IPS DF 4.7 (cell line): Measurements from ENCODE around the gene AQP1.

Source experiments
- DNase-seq: peaks from one replicate; pipeline ENCODE4 v3.0.0-alpha.2; 2013; ENCODE audit warnings: low spot score; ENCODE audit errors: extremely low read depth

AQP1 gene

GRCh38 chr7:30934732-30935568, 23.3 kb downstream of the AQP1 start:
- DNase-seq: no peak

- DNase-seq: no peak
Measured at GRCh38 chr7:30935569-30935877, 23.9 kb downstream of the AQP1 start.

DNA sequence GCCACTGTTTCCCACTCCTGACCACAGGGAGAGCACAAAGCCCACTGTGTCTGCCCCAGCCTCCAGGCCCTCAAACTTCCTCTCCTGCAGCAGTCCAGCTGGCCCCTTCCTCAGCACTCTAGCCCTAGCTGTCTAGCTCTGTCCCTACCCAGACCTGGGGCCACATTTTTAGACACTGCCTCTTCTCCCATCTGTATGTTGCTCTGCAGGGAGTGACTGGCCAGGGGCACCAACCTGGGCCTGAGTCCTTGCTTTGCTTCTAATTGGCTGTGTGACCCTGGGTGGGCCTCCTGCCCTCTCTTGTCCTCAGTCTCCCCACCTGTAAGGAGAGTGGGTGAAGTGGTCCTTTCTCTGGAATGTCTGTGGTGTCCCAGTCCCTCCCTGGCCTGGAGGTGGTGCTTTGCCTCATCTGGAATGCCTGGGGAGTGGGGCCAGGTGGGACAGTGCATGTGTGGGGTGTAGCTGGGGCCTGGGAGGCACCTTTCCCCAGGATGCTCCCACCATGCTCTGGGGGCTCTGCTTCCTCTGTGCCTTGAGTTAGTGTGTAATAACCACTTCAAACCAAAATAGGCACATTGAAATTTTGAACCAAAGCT, 25.1 kb downstream of the AQP1 start:
- no peak for DNase-seq

GRCh38 chr7:30937416-30937815, 25.8 kb downstream of the AQP1 start:
- no peak for DNase-seq

GRCh38 chr7:30938435-30939316, 27.0 kb downstream of the AQP1 start:
- peak; percentile 85 for DNase-seq

- no peak for DNase-seq
Measured at GRCh38 chr7:30941582-30942323, 30.1 kb downstream of the AQP1 start.

DNA sequence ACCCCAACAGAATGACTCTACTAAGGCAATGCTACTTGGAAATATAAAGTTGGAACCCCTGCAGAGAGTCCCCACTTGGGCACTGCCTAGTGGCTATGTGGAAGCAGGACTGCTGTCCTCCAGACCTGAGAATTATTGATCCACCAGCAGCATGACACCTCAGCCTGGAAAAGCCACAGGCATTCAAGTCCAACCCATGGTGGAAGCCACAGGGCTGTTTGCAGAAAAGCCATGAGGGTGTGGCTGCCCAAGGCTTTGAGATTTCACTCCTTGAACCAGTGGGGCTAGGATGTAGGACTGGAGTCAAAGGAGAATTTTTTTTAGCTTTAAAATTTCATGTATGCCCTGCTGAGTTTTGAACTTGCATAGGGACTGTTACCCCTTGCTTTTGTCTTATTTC, 38.5 kb downstream of the AQP1 start:
- DNase-seq: no peak

- DNase-seq: no peak
Measured at GRCh38 chr7:30954914-30955313, 43.3 kb downstream of the AQP1 start.

GRCh38 chr7:30956704-30957103, 45.1 kb downstream of the AQP1 start:
- DNase-seq: no peak

DNA sequence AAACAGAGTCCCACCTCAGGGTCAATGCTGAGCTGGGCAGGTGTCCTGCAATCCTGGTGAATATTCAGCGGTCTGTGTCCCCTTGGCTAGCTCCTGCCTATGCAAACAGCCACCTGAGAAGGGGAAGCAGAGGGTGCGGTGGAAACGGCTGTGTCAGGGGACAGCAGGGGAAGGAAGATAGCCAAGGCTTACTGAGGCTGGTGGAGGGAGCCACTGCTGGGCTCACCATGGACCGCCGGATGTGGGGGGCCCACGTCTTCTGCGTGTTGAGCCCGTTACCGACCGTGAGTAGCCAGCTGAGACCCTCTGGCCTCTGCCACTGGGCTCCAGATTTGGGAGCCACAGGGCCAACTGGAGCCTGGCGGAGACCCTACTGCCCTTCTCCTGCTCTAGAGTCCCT, 52.2 kb downstream of the AQP1 start, which contains the start of gene GHRHR:
Gene GHRHR (plus strand): TSS at position 112 of the 400 bp plus-strand sequence. CDS start 116 bp downstream, at position 228.
- DNase-seq: no peak

DNA sequence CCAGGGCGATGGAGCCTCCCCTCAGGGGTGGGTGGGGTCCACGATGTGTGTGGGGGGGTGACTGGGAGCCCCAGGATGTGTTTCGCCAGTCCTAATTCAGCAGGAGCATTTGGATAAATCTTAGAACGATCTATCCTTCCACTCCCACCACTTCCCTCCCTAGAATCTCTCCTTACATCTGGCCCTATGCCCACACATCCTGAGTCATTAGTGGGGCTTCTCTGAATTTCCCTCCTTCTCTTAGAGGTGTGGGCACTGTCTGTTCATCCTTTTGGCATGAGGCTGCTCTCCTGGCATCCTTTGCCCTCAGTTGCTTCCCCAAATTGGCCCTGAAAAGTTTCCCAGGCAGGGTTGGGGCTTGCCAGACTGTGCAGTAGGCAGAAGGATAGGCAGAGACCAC, 53.7 kb downstream of the AQP1 start:
- DNase-seq: no peak

DNA sequence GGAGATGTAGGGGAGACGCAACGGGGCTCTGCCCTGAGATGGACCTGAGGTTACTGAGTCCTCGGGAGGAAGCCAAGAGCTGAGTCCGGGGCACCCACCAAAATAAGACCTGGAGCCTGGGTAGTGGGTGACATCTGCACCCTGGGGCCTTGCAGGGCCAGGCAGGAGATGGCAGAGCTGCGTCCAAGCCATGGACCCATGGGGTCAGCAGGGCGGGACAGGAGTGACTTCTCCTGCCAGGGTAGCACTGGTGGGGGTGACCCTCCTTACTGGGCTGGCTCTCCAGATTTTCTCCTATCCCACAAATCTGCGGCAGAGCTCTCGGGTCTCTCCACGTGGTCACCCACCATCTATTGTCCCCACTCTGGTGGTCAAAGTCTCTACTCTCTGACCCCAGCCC, 54.2 kb downstream of the AQP1 start:
- DNase-seq: no peak

DNA sequence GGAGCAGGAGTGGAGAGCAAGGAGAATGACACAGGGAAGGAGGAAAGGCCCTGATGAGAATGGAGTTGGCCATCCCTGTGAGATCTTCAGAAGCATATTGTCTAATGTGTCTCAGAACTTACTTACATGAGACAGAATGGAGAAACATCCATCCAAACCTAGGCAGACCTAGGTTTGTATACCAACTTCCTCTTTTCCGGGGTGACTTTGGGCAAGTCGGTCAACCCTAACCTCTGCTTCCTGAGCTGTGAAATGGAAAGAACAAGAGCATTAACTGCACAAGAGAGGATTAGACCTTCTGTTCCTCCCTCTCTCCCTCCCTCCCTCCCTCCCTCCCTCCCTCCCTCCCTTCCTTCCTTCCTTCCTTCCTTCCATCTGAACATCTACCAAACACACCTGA, 56.6 kb downstream of the AQP1 start:
- no peak for DNase-seq

- no peak for DNase-seq
Measured at GRCh38 chr7:30968747-30969603, 57.3 kb downstream of the AQP1 start.

DNA sequence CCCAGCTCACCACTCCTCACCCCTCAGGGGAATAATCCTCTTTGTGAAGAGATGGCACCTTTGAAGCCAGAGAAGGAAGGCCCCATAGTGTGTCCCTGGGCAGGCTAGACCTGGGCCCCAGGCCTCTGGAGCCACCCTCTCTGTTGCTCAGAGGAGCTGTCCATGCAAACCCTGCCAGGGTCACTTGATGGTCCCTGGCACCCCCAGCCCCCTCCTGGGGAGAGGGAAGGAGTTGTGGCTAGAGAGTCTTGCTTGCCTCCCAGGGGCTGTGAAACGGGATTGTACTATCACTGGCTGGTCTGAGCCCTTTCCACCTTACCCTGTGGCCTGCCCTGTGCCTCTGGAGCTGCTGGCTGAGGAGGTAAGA, 57.9 kb downstream of the AQP1 start:
- DNase-seq: no peak

DNA sequence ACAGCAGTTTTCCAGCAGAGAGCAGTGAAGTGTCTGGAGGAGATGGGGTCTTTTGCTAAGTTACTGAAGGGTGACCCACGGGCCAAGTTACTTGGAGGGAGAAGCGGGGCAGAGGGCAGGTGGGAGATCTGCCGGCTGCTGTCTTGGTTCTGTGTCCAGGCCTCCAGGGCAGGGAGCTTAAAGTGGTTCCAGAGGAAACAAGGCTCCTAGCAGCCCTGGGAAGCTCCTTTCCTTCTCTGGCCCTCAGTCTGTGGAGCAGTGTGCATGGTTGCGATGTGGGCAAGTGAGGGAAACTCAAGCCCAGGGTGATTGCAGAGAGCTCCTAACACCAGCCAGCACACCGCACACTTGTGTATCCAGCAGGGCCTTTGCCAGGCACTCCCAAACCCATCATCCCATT, 58.4 kb downstream of the AQP1 start:
- DNase-seq: no peak

- DNase-seq: no peak
Measured at GRCh38 chr7:30970594-30971094, 59.0 kb downstream of the AQP1 start.

- no peak for DNase-seq
Measured at GRCh38 chr7:30971440-30971839, 59.8 kb downstream of the AQP1 start.

DNA sequence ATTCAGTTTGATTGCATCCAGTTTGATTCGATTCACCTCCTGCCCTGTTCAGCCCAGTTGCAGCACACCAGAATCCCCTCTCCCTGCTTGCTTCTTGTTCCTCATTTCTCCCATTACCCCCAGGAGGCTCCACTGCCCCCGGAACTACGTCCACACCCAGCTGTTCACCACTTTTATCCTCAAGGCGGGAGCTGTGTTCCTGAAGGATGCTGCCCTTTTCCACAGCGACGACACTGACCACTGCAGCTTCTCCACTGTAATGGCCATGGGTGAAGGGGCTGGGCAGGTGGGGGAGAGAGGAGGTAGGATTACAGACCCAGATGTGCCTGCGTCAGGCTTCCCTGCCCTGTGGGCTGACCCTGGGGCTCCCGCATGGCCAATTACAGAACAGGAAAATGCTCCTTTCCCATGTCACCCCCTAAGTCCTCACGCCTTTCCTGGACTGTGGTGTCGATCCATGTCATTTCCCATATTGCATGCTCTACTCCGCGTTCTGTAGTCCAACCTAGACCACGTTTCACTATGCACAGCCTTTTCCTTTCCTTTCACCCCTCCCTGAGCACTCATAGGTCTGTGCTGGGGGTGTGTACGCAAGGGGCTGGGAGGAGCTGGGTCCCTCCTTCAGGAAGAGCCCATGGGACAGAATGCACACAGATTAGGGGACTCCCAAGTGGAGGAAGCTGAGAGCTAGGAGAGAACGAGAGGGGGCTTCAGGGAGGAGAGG, 60.3 kb downstream of the AQP1 start:
- no peak for DNase-seq

DNA sequence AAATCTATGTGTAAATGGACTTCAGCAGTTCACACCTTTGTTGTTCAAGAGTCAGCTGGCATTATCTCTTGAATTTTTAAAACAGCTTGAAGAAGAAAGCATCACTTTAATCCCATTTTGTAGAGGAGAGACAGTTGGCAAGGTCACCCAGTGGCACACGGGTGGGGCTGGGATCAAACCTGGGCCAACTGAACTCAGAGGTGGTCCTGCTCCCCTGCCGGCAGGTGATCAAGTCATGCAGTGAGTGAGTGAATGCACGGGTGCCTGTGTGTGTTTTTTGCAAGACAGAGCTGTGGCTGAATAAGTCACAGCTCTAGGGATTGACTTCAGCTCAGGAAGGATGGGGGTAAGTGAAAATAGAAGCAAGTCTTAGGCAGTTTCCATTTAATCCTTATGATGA, 61.6 kb downstream of the AQP1 start:
- DNase-seq: no peak
